GM12892 (cell line): ENCODE data around the gene FBXO48.

Source experiments
- POLR2AphosphoS5 ChIP-seq: IDR thresholded peaks from 2 replicates; pipeline ENCODE4 v1.6.1; 2011; ENCODE audit warnings: low read depth, low read length, control low read depth
- TAF1 ChIP-seq: IDR thresholded peaks from 2 replicates; pipeline ENCODE4 v1.6.1; 2011; ENCODE audit warnings: low read depth, mild to moderate bottlenecking, control low read depth, low read length, borderline replicate concordance

- TF ChIP-seq POLR2AphosphoS5: no peak
- no peak for TF ChIP-seq TAF1
Observed at GRCh38 chr2:68429311-68429826, 37.7 kb downstream of the FBXO48 start.
